Measurements from ENCODE around the gene HOXA9. TPM values are rescaled to one million over a fixed set of nuclear protein-coding genes. Genes with fewer than 3 reads are reported as not detected.
A peak's percentile ranks its signal among the peaks of the same experiment; 100 is the strongest.

HOXA9 gene
- total RNA-seq, 1 experiment from 2014 or later: 29.9 TPM

DNA sequence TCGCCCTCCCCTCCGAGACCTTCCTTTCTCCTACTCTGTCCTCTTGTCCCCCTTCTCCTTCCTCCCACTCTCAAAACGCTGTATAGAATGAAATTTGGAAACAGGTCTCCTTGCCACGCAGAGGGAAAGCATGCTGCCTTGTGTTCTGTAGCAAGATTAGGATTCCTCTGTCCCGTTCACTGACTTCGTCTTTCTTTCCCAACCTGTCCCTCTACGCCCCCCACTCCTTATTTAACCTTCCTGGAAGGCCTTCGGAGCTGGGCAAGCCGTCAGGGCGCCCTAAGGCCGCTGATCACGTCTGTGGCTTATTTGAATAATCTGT, 1.3 kb downstream of the HOXA9 start:
- Histone ChIP-seq H3K27me3 (no peaks in the 10 kb centered on the region), H3K9me3 (no peaks in the 10 kb centered on the region), H3K36me3 (peaks cover 48% of the 10 kb centered on the region), H3K4me3 (peak overlapping the region; percentile 62)
- no peak for DNase-seq

DNA sequence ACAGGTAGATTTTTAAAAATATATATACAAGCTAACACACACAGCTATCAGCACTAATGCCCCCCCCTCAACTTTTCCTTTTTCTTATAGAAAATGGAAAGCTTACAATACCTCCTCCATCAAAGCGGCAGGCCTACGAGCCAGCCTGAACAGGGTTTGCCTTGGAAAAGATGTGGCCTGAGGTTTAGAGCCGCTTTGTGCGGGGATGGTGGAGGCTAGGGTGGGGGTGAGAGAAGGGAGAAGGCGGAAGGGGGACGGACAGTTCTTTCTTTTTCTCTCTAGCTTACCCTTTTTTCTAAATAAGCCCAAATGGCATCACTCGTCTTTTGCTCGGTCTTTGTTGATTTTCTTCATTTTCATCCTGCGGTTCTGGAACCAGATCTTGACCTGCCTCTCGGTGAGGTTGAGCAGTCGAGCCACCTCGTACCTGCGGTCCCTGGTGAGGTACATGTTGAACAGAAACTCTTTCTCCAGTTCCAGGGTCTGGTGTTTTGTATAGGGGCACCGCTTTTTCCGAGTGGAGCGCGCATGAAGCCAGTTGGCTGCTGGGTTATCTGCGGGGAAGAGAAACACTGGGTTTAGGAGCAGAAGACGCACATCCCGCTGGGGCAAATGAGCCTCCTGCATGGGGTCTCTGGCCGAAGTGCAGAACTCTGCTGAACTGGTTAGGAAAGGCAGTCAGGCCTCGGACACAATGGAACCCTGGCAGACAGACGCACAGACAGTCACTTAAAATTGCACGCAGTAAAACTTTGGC, 1.9 kb downstream of the HOXA9 start:
- H3K27me3 ChIP-seq: no peaks in the 10 kb centered on the region
- no peak for DNase-seq
- H3K4me3 ChIP-seq: peak overlapping the region; percentile 62
- peaks cover 44% of the 10 kb centered on the region for H3K36me3 ChIP-seq
- H3K9me3 ChIP-seq: no peaks in the 10 kb centered on the region

DNA sequence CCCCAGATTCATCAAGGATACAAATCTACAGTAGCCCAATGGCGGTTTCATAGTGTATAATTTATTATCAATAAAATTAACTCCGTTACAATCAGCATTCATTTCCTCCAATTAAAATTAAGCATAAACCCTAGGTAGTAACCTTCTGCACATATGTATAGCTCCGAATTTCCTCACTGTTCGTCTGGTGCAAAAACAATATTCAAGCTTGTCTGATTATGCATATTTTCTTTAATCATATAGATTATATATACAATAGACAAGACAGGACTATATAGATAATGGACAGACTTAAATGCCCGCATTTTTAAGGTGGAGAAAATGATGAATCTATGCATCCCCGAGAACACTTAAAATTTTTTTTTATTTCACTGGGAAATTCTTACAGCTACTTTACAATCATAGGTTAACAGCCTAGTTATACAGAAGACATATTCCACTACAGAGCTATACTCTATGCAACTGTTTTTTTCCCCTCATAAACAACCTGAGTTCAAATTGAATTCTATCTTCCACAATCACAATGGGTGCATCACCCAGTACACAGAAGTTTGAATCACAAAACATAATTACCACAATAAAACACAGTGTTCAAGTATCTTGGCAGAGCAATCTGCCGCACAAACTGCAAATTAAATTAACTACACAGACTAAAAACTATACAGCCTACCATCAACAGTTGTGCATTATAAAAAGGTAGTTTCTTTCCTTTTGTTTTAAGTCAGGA, 2.6 kb downstream of the HOXA9 start:
- no peak for DNase-seq
- no peaks in the 10 kb centered on the region for H3K27me3 ChIP-seq
- no peaks in the 10 kb centered on the region for H3K9me3 ChIP-seq
- peaks cover 43% of the 10 kb centered on the region for H3K36me3 ChIP-seq
- H3K4me3 ChIP-seq: peak overlapping the region; percentile 62

DNA sequence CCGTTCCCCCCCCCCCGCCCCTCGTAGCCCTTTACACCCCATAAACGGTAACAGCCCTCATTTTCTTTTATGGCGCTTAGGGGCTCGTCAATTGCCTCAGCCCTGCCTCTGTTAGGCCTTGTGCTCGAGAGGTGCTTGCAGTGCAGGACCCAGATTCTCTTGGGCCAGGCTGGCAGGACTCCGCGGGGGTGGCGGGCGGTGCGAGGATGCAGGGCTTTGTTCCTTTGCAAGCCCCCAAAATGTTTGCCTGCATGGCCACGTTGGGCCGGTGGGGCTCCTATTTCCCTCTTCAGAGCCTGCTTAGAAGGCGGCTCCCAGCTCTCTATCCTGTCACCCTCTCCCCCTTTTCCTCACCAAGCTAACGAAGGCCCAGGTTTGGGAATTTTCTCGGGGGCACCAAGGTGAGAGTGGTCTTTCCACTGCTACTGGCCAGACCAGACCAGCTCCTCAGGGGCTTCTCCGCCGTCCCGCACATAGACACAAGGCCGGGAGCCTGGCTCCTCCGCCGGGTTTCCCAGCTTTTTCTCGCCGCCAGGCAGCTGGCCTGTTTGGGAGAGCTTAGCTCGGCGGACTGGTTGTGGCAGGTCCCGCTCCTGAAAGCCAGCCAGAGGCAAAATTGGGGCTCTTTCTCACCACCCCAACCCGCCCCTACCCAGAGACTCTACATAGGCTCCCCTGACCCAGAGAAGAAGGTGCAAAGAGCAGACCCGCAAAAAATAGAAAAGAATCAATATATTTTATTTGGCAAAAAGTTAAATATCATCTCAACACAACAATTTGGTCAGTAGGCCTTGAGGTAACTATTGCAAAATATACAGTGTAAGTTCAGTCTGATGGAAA, 3.4 kb downstream of the HOXA9 start:
- Histone ChIP-seq H3K4me3 (peak overlapping the region; percentile 62), H3K9me3 (no peaks in the 10 kb centered on the region), H3K27me3 (no peaks in the 10 kb centered on the region), H3K36me3 (peaks cover 38% of the 10 kb centered on the region)
- no peak for DNase-seq

DNA sequence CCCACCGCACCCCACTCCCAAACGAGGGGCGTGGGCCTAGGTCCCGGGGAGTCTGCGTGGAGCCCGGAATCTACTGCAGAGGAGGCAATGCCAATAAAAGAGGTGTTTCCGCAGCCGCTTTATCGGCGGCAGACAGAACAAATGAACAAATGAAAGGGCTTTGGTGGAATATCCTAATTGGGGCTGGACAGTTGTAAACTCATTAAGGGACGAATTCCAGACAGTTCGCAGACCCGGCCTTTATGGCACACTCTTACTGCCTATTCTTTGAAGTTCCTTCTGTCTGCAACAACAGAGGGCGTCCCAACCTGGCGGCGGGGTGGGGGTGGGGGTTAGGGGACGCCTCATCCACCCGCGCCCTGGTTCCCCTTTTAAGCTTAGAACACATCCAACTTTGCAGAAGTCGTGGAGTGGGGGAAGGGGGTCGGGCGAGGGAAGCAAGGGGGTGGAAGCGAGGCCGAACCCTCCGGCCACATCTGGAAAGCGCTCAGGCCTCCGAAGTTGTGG, 4.1 kb downstream of the HOXA9 start:
- Histone ChIP-seq H3K9me3 (no peaks in the 10 kb centered on the region), H3K36me3 (peaks cover 34% of the 10 kb centered on the region), H3K27me3 (no peaks in the 10 kb centered on the region), H3K4me3 (peak overlapping the region; percentile 46)
- peak; percentile 39 for DNase-seq

DNA sequence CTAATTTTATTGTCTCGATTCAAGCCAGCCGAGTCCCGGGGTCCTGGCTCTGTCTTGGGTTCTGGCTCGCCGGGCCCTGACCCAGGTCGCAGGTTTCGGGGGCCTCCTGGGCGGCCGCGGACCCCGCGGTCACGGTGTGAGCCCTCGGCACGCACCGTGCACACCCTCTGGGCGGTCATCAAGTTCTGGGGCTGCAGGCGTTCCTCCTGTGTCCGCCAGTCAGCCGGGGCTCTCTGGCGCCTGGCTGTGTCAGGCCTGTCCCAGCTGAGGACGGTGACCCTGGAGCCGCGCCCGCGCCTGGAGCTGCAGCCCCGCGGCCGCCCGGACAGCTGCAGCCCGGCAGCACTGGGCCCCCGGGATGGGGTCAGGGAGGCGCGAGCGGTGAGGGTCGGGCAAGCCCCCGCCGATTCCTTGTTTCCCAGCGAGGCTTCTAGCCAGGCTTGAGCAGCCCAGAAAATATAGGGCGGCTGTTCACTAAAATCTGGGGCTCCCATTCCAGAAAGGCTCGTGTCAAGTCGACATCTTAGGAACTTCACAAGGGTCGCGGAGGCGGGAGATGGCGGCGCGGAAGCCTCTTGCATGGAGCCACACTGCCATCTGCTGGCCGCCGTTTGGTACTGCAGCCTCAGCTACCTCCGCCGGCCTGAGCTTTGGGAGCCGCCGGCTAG, 4.7 kb downstream of the HOXA9 start:
- H3K36me3 ChIP-seq: peaks cover 34% of the 10 kb centered on the region
- no peaks in the 10 kb centered on the region for H3K9me3 ChIP-seq
- no peaks in the 10 kb centered on the region for H3K27me3 ChIP-seq
- peak; percentile 76 for DNase-seq
- H3K4me3 ChIP-seq: peak overlapping the region; percentile 46

DNA sequence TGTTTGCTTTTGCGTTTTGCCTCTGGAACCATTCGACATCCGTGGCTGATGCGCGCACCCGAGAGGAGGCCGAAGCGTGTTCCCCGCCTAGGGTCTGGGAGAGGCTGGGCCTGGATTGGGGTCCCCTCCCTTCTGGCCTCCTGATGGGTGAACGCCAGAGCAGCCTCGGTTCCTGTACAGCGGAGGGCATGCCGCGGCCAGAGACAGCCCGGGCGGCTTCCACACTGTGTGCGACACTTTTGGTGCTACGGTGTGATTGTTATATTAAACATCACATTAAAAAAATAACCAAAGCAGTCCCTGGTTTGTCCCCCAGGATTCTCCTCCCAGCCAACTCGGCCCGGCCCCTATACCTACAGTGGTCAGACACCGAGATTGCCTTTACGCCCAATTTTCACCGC, 5.2 kb downstream of the HOXA9 start:
- peaks cover 33% of the 10 kb centered on the region for H3K36me3 ChIP-seq
- DNase-seq: no peak
- no peaks in the 10 kb centered on the region for H3K27me3 ChIP-seq
- H3K9me3 ChIP-seq: no peaks in the 10 kb centered on the region
- peak overlapping the region; percentile 46; the same call in 1 of the 2 replicates for H3K4me3 ChIP-seq

DNA sequence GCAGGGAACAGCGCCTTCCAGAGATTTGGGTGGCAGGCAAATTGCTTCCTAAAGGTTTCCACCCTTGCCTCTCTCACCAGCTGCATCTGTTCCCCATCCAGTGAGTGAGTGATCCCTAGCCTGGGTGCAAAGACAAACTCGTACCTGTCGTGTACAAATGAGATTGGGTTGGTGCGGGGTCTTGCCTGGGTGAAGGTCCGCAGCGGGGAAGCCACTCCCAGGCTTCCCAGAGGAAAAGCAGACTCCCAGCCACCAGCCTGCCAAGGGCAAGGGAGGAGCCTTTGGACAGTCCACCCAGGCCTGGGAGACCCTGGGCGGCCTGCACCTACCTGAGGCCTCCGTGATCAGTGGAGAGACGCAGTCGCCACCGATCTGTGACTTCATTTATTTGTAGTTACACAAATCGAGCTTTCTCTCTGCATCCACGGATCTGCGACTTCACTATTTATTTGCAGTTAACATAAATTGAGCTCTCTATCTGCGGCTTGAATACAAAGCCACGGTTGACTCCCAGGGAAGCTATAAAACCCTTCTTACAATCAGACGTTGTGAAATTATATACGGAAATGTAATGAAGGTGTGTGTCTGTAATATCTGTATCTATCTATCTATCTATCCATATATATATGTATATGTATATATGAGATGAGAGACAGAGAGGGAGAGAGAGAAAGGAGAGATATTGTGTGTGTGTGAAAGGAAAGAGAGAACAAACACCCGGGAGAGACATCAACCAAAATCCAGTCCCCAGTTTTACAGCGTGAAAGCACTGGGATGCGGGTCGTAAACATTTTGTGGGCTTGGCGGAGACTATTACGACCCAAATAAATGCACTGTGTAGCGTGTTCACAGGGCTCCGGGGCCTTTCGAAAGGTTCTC, 5.8 kb downstream of the HOXA9 start:
- Histone ChIP-seq H3K36me3 (peaks cover 26% of the 10 kb centered on the region), H3K27me3 (no peaks in the 10 kb centered on the region), H3K4me3 (no peak overlapping the region), H3K9me3 (no peaks in the 10 kb centered on the region)
- DNase-seq: no peak

DNA sequence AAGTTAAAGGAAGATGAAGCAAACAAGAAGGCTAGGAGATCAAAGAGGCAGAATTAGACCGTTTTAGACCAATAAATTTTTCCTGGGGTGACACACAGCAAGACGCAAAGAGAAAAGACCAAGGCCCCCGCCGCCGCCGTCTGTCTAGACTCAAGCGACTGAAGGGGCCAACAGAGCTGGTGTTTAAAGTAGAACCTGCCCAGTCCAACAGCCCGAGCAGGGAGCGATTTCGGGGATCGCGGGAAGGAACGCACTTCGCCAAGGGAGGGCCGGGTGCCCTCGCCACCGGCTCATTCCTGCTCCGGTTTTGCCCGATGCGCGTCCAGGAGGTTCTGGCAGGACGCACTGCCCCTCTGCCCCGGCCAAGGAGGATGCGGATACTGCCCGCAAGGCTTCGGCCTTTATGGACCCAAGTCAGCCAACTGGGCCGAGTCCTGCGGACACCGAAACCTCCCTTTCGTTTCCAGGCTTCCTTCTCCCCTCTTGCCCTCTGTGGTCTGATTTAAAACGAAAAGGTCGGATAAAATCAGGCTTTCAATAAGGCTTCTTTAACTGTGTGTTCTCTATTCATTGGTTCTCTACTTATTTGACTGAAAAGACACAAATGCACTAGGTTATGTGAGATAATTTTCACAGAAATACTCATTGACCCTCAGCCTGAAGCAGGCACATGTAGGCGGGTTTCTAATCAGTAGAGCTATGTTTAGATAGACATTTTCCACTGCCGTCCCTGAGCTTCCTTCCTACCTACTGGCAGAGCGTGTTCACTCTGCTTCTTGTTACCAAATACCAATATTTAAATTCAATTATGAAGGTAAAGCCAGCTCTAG, 6.7 kb downstream of the HOXA9 start:
- Histone ChIP-seq H3K36me3 (peaks cover 18% of the 10 kb centered on the region), H3K4me3 (no peak overlapping the region), H3K27me3 (no peaks in the 10 kb centered on the region), H3K9me3 (no peaks in the 10 kb centered on the region)
- DNase-seq: no peak

DNA sequence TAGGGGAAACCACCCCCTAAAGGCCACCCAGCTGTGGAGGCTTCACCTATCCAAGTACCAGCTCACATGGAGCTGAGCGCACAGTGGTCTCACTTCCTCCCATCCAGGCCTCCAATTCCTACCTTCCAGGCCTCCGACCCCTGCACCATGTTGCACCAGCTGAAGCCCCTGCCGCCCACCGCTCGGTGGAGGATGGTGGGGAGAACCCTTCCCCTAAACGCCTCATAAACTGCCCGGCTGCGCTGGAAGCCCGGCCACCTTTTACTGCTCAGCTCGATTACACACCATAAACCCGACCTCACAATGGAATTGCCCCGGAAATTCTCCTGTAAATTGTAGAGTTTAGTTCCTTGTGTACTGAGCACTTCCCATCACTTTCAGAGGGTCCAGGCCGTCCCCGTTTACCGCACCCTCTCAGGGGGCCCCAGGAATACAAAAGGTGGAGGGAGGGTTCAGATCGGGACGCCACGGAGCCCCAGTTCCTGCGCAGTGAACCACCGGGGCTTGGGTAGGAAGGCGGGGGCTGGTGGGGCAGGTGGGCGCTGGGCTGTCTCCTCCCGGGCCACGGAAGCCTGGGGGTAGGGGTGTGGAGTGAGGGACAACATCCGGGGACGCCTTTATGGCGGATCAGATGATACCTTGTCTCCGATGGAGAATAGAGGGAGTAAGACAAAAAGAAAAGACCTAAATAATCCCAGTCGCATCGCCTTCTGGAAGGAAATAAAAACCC, 7.5 kb downstream of the HOXA9 start:
- H3K4me3 ChIP-seq: no peak overlapping the region
- no peaks in the 10 kb centered on the region for H3K27me3 ChIP-seq
- H3K36me3 ChIP-seq: peaks cover 10% of the 10 kb centered on the region
- DNase-seq: no peak
- H3K9me3 ChIP-seq: no peaks in the 10 kb centered on the region

DNA sequence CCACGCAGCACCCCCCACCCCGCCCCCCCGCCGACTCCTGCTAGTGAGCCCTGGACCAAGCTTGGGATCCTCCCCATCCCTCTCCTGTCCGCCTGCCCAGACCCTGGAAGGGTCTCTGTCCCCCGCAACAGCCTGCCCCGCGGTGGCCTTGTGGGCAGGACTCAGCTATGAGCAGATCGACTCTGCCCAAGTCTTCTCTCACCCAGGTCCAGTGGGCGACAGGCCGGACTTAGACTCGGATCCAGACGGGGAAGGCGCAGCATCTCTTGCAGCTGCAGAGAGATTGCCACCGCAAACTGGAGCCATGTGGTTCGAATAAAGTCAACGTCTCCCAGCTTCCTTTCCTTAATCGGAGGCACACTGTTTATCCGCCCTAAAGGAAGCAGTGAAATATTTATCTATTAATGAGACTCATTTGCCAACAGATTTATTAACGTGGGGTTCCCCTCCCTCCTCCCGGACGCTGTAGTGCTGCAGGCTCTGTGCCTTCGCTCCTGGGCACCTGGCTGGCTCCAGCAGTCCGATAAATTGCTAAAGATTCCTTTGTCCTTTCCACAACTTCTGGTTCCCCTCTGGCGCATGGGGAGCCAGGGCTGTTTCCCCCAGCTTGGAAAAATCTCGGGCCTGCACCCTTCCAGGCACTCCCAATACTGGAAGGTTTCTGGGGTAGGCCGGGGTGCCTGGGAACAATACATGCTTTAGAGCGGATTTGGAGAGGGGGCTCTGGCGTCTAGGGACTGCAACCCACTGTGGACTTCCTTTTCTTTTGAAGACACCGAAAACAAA, 8.2 kb downstream of the HOXA9 start:
- DNase-seq: no peak
- Histone ChIP-seq H3K27me3 (no peaks in the 10 kb centered on the region), H3K36me3 (peaks cover 5% of the 10 kb centered on the region; the same call in 1 of the 2 replicates), H3K4me3 (peak overlapping the region; percentile 83), H3K9me3 (no peaks in the 10 kb centered on the region)

DNA sequence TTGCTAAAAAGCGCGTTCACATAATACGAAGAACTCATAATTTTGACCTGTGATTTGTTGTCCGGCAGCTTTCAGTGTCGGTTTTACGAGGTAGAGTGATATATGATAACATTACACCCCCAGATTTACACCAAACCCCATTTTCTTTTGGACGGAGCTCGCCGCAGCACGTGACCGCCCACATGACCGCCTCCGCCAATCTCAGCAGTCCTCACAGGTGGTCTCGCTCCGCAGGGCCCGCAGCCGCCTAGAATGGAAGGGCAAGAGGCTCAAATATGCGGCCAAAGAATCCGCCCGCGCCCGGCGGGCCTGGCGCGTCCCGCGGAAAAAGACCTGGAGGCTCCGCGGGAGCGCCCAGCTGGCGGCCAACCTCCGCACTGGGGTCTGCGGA, 8.8 kb downstream of the HOXA9 start, which contains the start of gene HOXA7:
Gene HOXA7 (minus strand): TSS at position 168 of the 391 bp plus-strand sequence. CDS start 130 bp downstream, at position 38.
- H3K9me3 ChIP-seq: no peaks in the 10 kb centered on the region
- DNase-seq: peak; percentile 86
- no peaks in the 10 kb centered on the region for H3K27me3 ChIP-seq
- no peaks in the 10 kb centered on the region for H3K36me3 ChIP-seq
- H3K4me3 ChIP-seq: peak within 1 kb of the TSS; percentile 83

DNA sequence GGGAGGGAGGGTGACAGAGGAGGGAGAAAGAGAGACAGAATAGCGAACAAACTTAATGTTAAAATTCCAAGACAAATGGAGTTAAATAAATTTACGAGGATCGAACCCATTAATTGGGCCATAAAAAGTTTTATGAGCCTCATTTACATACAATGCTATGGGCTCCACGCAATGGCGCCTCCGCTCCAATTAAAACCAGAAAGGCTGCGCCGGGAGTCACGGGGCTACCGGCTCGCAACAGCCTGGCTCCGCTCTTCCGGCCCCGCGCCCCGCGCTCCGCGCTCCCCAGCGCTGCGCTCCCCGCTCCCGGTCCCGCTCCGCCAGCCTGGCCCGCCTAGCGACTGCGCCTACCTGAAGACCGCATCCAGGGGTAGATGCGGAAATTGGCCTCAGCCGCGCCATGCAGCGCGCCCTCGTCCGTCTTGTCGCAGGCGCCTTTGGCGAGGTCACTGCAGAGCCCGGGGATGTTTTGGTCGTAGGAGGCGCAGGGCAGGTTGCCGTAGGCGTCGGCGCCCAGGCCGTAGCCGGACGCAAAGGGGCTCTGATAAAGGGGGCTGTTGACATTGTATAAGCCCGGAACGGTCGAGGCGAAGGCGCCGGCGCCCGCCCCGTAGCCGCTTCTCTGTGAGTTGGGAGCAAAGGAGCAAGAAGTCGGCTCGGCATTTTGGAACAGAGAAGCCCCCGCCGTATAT, 9.4 kb downstream of the HOXA9 start:
- peak; percentile 47 for DNase-seq
- H3K9me3 ChIP-seq: no peaks in the 10 kb centered on the region
- no peaks in the 10 kb centered on the region for H3K36me3 ChIP-seq
- no peaks in the 10 kb centered on the region for H3K27me3 ChIP-seq
- peak overlapping the region; percentile 83 for H3K4me3 ChIP-seq
